Activated CD8-positive, alpha-beta memory T cell treated with anti-CD3 and anti-CD28 coated beads for 36 hours (primary cell): ENCODE measurements around the gene CCDC182. TPM values are rescaled to one million over a fixed set of nuclear protein-coding genes. Genes with fewer than 3 reads are reported as not detected.

ENCODE experiments used
- CTCF ChIA-PET: fragments of 350-600 bp; sonication (Branson Sonifier 250); formaldehyde crosslinking; loops from one replicate; lab custom pipeline; 2021; ENCODE audit warnings: antibody characterized with exemption; lab: Charles Lee
- POLR2A ChIA-PET: fragments of 350-600 bp; sonication (Branson Sonifier 250); formaldehyde crosslinking; loops from one replicate; lab custom pipeline; 2021; ENCODE audit warnings: antibody characterized with exemption; lab: Charles Lee
- total RNA-seq, 2 experiments: library from RNA; stranded (reverse); gene quantifications; one replicate each; pipeline ENCODE4 v1.2.3, GENCODE V29; 2021

CCDC182 gene
- total RNA-seq, 2 experiments from 2014 or later = not detected

GRCh38 chr17:57740235-57740528, 4.9 kb downstream of the CCDC182 start:
- POLR2A ChIA-PET = no interaction called here
- CTCF ChIA-PET = interaction anchor here (1.5 to 1.7 kb wide), 2 partner anchors 68 to 497 kb away, joined by 6 to 9 read pairs; no protein-coding TSS in a partner anchor

- ChIA-PET POLR2A (no interaction called here), CTCF (interaction anchor here (0.5 to 1.7 kb wide), 4 partner anchors 68 to 496 kb away, joined by 3 to 9 read pairs (median 6); no protein-coding TSS in a partner anchor)
These were observed 5.5 kb downstream of the CCDC182 start for GRCh38 chr17:57739402-57740234.

- ChIA-PET POLR2A (no interaction called here), CTCF (interaction anchor here (0.8 kb wide), 2 partner anchors 9 to 23 kb away, joined by 3 read pairs; no protein-coding TSS in a partner anchor)
These were observed 7.6 kb downstream of the CCDC182 start for GRCh38 chr17:57737450-57737849.

DNA sequence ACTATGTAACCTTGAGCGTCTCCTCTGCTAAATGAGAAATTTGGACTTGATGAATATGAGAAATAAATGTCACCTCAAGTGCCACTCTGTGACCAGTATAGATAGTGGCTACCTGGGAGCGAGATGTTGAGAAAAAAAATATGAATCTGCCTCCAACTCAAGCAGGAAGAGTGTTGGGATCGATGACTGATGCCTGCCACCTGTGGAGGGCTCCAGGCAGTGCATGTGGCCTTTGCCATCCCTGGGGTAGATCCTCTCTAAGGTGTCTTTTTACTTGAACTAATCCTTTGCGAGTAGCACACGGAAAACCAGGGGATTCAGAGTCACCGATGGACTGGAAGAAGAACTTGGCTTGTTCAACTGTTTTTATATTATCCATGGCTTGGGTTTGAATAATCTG, 9.4 kb downstream of the CCDC182 start:
- ChIA-PET POLR2A (no interaction called here), CTCF (no interaction called here)

DNA sequence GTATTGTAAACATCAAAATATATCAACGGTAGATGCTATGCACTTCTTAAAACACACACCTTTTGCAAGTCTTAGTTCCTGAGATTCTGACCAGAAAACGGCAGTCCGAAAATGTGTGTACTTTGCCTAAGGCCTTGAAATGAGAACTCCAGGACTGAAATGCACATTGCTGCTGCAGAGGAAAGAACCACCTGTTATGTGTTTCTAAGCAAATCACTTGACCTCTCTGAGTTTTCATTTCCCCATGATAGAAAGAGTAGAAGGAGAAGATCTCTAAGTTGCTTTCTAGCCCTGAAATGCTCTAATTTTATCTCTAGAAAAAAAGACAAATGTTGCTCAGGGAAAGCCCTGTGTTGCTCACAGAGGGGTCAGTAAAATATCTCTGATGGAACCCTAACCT, 9.9 kb downstream of the CCDC182 start:
- POLR2A ChIA-PET = no interaction called here
- CTCF ChIA-PET = no interaction called here

GRCh38 chr17:57733085-57733484, 12.0 kb downstream of the CCDC182 start:
- ChIA-PET CTCF (no interaction called here), POLR2A (no interaction called here)

DNA sequence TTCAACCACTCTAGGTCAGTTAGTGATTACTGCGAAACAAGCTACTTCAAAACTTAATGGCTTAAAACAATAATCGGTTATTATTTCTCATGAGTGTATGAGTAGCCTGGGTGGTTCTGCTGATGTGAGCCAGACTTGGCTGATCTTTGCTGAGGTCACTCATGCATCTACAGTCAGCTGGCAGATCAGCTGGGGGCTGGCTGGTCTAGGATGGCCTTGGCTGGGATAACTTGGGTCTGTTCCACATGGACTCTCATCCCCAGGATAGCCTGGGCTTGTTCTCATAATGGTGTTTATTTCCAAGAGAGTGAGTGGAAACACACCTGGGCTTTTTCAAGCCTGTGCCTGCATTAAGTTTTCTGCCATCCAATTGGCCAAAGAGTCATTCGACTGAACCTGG, 13.0 kb downstream of the CCDC182 start:
- POLR2A ChIA-PET = interaction anchor here (0.7 kb wide), 1 partner anchor 489 kb away, joined by 12 read pairs; no protein-coding TSS in a partner anchor
- CTCF ChIA-PET = no interaction called here

DNA sequence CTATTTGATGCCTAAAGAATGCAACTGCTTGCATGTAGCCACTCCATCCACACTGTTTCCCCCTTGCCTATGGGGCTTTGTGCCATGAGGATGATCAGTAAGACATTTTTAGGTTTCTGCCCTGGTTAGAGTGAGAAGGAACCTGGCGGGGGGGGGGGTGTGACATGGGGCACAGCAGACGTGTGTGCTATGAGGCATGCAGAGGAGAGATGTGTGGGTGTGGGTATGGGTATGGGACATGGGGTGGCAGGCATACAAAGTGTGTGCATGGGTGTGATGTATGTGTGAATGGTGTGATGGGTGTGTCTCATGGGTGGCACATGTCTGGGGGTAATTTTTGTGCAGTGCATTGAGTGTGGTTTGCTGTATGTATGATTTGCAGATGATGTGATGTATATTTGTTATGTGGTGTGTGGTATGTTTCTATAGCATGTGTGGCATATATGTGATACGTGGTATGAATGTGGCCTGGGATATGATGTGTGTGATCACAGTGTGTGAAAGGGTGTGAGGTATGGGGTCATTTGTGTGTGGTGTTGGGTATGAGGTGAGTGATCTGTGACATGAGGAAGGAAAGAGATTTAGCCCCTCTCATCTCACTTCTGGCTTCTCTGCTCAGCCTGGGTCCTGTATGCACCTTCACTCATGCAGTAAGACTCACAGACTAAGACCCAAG, 14.9 kb downstream of the CCDC182 start:
- CTCF ChIA-PET = no interaction called here

GRCh38 chr17:57727630-57728175, 17.4 kb downstream of the CCDC182 start:
- CTCF ChIA-PET = interaction anchor here (0.5 to 1.2 kb wide), 2 partner anchors 485 to 783 kb away, joined by 3 read pairs; no protein-coding TSS in a partner anchor

More for the DNA sequence above, 14.9 kb downstream of the CCDC182 start:
- POLR2A ChIA-PET = no interaction called here

GRCh38 chr17:57726838-57727237, 18.3 kb downstream of the CCDC182 start:
- ChIA-PET CTCF (interaction anchor here (1.1 to 1.2 kb wide), 2 partner anchors 57 to 484 kb away, joined by 3 read pairs; no protein-coding TSS in a partner anchor), POLR2A (no interaction called here)

More at GRCh38 chr17:57727630-57728175, 17.4 kb downstream of the CCDC182 start:
- POLR2A ChIA-PET = no interaction called here

DNA sequence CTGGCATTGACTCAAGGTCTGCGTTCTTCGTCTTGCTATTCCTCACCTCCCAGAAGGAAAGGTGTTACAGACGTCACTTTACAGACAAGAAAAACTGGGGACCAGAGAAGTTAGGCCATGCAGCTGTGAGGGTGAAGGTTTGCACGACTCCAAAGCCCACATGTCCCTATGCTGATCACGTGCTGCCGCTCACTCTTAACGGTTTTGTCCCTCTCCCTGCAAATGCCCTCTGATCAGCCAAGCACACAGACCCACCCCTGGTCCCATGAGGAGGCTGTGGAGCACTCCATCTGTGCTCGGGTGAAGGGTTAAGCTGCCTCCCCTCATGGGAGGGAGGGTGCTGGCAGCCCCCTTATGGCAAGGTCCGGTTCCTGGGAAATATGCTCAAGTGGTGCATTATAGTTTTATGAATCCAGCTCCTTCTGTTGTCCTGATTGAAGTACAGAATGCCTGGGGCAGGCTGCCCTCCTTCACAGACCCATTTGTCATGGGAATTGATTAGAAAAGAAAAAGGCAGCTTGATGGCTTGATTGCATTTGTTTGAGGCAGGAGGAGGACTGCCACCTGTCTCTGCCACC, 18.8 kb downstream of the CCDC182 start:
- ChIA-PET CTCF (interaction anchor here (1.1 to 1.2 kb wide), 2 partner anchors 57 to 483 kb away, joined by 3 read pairs; no protein-coding TSS in a partner anchor), POLR2A (no interaction called here)

DNA sequence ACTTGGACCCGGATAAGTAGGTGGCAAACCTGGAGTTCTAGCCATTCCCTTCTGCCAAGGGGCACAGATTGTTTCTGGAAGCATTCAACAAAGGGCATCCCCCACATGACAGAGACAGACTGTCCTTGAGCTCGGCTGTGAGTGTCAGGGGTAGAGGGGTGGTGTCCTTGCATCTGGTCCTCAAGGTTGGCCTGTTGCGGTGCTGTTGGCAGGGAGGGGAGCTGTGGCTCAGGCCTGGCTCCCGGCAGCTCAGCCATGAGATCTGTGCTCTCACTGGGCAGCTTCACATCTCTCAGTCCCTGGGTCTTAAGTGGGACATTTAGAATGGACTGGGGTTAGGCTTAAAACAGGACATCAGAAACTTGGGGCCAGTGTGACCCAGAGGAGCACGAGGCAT, 20.4 kb downstream of the CCDC182 start:
- POLR2A ChIA-PET = no interaction called here
- CTCF ChIA-PET = no interaction called here

DNA sequence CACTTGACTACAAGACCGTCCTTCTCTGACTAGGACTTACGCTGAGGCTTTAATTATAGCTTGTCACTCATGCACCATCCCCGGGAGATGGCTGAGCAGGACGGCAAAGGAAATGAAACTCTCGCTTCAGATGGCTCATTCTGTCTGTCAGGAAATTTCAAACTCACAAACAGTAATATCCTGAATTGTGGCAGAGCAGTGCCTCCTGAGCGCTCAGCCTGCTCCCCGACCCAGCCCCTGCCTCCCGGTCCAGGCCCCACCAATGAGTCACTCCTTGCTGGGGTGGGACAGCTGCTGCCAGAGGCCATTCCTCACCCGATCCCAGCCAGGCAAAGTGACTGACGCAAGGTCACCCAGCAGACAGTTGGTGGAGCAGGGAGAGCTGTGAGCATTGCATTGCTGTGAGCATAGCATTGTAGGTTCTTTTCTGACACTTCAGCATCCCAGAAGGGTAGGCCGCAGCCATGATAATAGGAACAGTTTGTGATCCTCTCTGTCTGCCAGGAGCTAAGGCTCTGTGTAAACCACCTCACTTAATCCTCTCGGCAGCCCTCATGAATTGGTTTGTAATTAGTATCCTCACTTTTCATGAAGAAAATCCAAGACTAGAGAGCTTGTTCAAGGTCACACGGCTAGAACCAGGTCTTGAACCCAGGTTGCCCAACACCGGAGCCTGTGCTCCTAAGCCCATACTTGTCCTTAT, 20.9 kb downstream of the CCDC182 start:
- CTCF ChIA-PET = no interaction called here
- POLR2A ChIA-PET = no interaction called here

GRCh38 chr17:57723427-57724025, 21.6 kb downstream of the CCDC182 start:
- ChIA-PET POLR2A (no interaction called here), CTCF (no interaction called here)

DNA sequence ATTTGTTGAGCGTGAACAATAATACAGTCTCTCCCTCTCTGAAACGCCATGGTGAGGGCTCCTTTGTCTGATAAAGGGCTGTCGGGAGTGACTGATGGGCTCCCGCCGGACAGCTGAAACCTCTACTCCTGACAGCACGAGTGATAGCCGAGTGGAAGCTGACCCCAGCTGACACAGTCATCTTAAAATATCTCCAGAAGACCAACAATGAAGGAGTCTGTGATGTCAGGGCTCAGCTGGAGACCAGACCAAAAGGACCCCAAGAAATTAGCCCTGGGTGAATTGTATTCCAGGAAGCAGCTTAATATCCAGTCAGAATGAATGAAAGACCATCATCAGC, 22.4 kb downstream of the CCDC182 start:
- ChIA-PET POLR2A (no interaction called here), CTCF (no interaction called here)

DNA sequence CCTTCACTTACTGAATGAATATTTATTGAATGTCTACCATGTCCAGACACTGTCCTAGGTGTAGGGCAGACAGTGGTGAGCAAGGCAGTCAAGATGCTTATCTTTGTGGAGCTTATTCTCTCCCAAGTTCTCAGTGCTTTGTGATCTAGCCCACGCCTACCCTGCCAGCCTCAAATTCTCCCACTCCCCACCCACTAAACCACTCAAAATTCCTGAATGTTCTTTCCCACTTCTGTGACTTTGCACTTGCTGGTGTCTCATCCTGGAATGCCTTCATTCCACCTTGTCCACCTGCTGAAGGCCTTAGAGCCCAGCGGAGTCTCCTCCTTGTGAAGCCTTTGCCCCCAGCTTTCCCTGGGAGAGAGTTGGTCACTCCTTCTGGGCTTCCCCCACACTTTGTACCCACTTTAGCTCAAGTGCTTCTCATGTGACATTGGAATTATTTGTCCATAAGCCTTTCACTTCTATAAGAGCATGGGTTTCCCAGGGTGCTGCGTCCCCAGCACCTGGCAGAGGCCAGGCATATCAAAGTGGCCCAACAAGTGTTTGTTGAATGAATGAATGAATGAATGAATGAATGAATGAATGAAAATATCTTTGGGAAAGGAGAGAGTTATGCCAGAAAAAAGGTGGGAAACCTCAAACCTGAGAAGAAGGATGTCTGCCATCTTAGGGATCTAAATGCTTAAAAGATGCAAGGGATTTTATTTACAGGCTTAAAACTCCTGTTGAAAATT, 23.0 kb downstream of the CCDC182 start:
- ChIA-PET CTCF (no interaction called here), POLR2A (no interaction called here)

DNA sequence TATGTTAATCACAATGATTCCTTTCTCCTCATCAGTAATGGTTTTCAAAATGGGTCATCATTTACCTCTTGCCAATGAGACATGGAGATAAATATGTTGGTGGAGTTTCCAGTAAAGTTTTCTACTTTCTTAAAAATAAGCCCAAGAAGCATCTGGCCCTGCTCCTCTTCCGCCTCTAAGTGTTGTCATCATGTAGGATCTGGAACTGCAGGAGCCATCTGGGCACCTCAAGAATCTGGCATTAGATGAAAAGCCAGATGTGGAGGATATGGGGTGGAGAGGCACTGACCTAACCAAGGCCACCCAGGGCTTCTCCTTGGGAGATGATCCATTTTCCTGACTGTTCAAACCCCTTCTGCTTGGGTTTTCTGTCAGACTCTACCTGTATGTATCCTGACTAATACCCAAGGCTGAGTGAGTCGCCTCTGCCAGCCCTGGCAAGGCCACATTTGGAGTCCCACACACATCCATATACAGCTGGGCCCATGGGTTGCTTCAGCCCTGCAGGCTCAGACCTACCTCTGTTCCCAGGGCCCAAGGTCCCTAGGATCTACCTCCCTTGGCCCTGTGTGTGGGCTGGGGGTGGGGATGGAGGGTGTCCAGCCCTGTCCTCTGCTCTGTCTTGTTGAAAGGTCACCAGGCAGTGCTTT, 24.6 kb downstream of the CCDC182 start:
- POLR2A ChIA-PET = no interaction called here
- CTCF ChIA-PET = no interaction called here

DNA sequence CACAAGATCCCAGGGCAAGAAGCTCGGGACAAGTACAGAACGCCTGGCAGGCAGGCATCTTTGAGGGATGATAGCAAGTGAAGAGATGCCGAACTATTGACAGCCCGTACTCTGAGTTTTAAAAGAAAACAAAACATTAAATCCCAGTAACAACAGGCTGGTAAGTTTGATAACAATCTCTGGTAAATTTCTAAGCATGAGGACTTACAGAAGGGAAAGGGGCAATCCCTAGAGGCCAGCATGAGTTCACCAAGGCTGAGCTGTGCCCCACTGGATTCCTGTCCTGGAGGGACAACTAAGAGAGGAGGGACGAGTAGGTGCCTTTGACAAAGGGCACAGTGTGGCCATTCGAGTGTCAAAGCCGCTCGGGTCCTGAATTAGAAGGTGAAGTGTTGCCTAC, 26.2 kb downstream of the CCDC182 start:
- ChIA-PET CTCF (no interaction called here), POLR2A (no interaction called here)
